ENCODE results near the gene TMCO5A. TPM values are rescaled to one million over a fixed set of nuclear protein-coding genes. Genes with fewer than 3 reads are reported as not detected.

TMCO5A gene
- total RNA-seq = not detected
- long read RNA-seq = 0 reads

GRCh38 chr15:37934340-37934739 lies at the start of gene TMCO5A:
TMCO5A (plus strand) TSS chr15:37934640; CDS start chr15:37936324, 1,684 bp downstream.
- Histone ChIP-seq H3K4me3 (no peak within 1 kb of the TSS), H3K27me3 (ENCODE audit: low read depth) (peaks cover 5% of the 10 kb centered on the region), H3K36me3 (no peaks in the 10 kb centered on the region), H3K9me3 (replicated peaks) (no peaks in the 10 kb centered on the region), H3K27ac (replicated peaks) (no peak within 1 kb of the TSS), H3K4me1 (no peaks in the 10 kb centered on the region)
- no peak for DNase-seq
- TF ChIP-seq CTCF (IDR thresholded peaks at IDR 0.05; ENCODE audit: borderline replicate concordance) = no peak
- intact Hi-C loops (cut with micrococcal nuclease) = no loop called here

DNA sequence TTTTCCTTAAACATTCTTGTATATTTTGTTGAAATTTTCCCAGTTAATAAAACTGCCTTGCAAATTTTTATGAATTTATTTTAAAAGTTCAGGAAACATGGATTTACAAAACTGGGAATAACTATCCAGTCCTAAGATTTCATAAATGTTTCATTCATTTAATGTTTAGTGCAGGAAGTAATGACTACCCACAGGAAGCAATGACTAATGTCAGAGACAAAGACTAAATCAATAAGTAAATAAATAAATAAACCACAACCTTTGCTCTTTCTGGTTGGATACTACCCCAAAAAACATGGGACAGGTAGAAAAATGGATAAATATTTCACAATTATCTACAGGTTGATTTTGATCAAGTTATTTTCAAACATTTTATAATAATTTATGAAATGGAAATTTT lies 48.8 kb upstream of the TMCO5A start:
- intact Hi-C loops (cut with micrococcal nuclease) = no loop called here
- TF ChIP-seq CTCF (IDR thresholded peaks at IDR 0.05; ENCODE audit: borderline replicate concordance) = no peak
- H3K9me3 ChIP-seq (replicated peaks) = no peaks in the 10 kb centered on the region
- DNase-seq = no peak
- no peaks in the 10 kb centered on the region for H3K36me3 ChIP-seq
- H3K4me1 ChIP-seq = peaks cover 13% of the 10 kb centered on the region
- H3K27me3 ChIP-seq (ENCODE audit: low read depth) = no peaks in the 10 kb centered on the region
- H3K4me3 ChIP-seq = no peak overlapping the region
- no peak overlapping the region for H3K27ac ChIP-seq (replicated peaks)

DNA sequence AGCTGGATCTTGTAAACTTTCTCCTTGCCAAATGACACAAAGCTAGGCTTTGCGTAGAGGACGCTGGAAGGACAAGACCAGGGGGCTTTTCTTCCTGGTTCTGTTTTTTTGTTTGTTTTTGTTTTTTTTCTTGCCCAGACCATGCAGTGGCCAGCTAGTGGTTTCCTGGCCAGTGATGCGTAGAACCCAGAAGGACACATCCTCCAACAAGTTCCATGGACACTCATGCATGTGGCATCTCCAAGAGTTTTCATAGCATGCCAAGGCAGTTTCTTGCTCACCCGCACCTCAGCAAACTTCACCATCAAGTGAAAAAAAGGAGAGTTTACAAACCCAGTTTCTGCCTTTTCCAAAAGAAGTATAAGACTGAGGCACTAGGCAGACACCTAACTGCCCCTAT lies 46.1 kb upstream of the TMCO5A start:
- no peak for DNase-seq
- H3K36me3 ChIP-seq = no peaks in the 10 kb centered on the region
- H3K9me3 ChIP-seq (replicated peaks) = no peaks in the 10 kb centered on the region
- intact Hi-C loops (cut with micrococcal nuclease) = no loop called here
- H3K27me3 ChIP-seq (ENCODE audit: low read depth) = no peaks in the 10 kb centered on the region
- H3K27ac ChIP-seq (replicated peaks) = no peak overlapping the region
- no peak for TF ChIP-seq CTCF (IDR thresholded peaks at IDR 0.05; ENCODE audit: borderline replicate concordance)
- peaks cover 13% of the 10 kb centered on the region for H3K4me1 ChIP-seq
- H3K4me3 ChIP-seq = no peak overlapping the region

DNA sequence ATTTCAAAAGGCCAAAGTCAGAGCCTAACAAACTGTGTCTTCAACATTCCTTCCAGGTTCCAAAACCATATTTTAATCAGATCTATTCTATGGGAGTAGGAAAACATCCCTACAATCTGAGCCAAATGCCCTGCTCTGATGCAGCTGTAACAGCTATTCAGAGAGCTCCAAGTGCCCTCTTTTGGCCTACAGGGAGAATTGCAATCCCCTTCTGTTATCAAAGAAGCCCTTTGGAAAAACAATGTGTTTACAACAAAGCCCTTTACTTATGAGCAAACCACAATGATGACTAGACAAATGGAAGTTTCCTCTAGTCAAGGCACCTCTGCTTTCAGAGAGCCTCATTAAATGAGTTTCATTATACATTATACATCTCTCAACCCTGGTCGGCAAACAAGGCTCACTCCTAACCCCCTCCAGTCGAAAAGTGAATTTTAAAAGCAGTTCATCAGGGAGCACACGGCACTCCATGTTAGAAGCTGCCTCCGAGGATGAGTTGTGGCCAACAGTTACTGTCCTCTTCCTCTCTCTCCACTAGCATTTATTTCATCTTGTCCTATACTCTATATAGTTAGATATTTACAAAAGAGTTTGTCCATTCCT lies 42.6 kb upstream of the TMCO5A start:
- no peak for DNase-seq
- H3K4me3 ChIP-seq = no peak overlapping the region
- intact Hi-C loops (cut with micrococcal nuclease) = no loop called here
- no peaks in the 10 kb centered on the region for H3K4me1 ChIP-seq
- no peaks in the 10 kb centered on the region for H3K27me3 ChIP-seq (ENCODE audit: low read depth)
- H3K9me3 ChIP-seq (replicated peaks) = no peaks in the 10 kb centered on the region
- H3K36me3 ChIP-seq = no peaks in the 10 kb centered on the region
- TF ChIP-seq CTCF (IDR thresholded peaks at IDR 0.05; ENCODE audit: borderline replicate concordance) = peak; percentile 80
- no peak overlapping the region for H3K27ac ChIP-seq (replicated peaks)

GRCh38 chr15:37893309-37893708 lies 41.1 kb upstream of the TMCO5A start:
- H3K36me3 ChIP-seq = no peaks in the 10 kb centered on the region
- TF ChIP-seq CTCF (IDR thresholded peaks at IDR 0.05; ENCODE audit: borderline replicate concordance) = no peak
- H3K4me1 ChIP-seq = no peaks in the 10 kb centered on the region
- H3K4me3 ChIP-seq = no peak overlapping the region
- H3K27ac ChIP-seq (replicated peaks) = no peak overlapping the region
- H3K27me3 ChIP-seq (ENCODE audit: low read depth) = no peaks in the 10 kb centered on the region
- no peak for DNase-seq
- intact Hi-C loops (cut with micrococcal nuclease) = no loop called here
- no peaks in the 10 kb centered on the region for H3K9me3 ChIP-seq (replicated peaks)
